Neural cell (in vitro differentiated cells): ENCODE data around the gene SIVA1.

Source experiments
- EP300 ChIP-seq: fragments of 450-650 bp; conservative IDR thresholded peaks from 2 replicates; pipeline ENCODE4 v1.6.1; 2014; ENCODE audit warnings: antibody characterized with exemption, mild to moderate bottlenecking, moderate library complexity; ENCODE audit not compliant: poor library complexity, severe bottlenecking
- EZH2 ChIP-seq: fragments of 200-600, 300-800 bp; shearing (Covaris generic), sonication (generic); IDR thresholded peaks from 2 replicates; pipeline ENCODE4 v1.6.1; 2014; ENCODE audit warnings: antibody characterized with exemption, low read length, borderline replicate concordance, mild to moderate bottlenecking; ENCODE audit not compliant: insufficient read depth, poor library complexity, severe bottlenecking
- TF ChIP-seq, protein P1 (sequence below): IDR thresholded peaks from 2 replicates; pipeline ENCODE4 v1.6.1; 2012; ENCODE audit warnings: borderline replicate concordance
- TF ChIP-seq, protein P2 (sequence below): fragments of 450-650 bp; IDR thresholded peaks from 2 replicates; pipeline ENCODE4 v1.5.1; 2014; ENCODE audit warnings: antibody characterized with exemption, mild to moderate bottlenecking, moderate library complexity; ENCODE audit not compliant: poor library complexity, severe bottlenecking

DNA sequence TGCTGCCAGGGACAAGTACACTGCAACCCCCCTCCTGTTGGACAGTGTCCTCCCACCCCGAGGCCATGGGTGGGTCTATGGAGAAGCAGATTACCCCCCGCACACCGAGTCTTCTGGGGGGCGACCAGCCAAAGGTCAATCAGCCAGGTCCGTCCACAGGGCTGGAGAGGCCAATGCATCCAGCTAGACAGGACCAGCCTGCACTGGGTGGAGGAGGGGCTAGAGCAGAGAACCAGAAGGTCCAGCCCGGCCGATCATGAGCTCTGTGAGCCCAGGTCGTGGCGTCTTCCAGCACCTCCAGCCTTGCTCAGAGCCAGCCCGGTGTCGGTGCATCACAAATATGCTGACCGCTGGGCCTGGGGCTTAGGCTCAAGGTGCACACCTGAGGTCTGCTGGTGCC, 37.1 kb upstream of the SIVA1 start:
- no peak for TF ChIP-seq EP300
- TF ChIP-seq, protein P1, sequence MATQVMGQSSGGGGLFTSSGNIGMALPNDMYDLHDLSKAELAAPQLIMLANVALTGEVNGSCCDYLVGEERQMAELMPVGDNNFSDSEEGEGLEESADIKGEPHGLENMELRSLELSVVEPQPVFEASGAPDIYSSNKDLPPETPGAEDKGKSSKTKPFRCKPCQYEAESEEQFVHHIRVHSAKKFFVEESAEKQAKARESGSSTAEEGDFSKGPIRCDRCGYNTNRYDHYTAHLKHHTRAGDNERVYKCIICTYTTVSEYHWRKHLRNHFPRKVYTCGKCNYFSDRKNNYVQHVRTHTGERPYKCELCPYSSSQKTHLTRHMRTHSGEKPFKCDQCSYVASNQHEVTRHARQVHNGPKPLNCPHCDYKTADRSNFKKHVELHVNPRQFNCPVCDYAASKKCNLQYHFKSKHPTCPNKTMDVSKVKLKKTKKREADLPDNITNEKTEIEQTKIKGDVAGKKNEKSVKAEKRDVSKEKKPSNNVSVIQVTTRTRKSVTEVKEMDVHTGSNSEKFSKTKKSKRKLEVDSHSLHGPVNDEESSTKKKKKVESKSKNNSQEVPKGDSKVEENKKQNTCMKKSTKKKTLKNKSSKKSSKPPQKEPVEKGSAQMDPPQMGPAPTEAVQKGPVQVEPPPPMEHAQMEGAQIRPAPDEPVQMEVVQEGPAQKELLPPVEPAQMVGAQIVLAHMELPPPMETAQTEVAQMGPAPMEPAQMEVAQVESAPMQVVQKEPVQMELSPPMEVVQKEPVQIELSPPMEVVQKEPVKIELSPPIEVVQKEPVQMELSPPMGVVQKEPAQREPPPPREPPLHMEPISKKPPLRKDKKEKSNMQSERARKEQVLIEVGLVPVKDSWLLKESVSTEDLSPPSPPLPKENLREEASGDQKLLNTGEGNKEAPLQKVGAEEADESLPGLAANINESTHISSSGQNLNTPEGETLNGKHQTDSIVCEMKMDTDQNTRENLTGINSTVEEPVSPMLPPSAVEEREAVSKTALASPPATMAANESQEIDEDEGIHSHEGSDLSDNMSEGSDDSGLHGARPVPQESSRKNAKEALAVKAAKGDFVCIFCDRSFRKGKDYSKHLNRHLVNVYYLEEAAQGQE, result no peak
- TF ChIP-seq EZH2, result no peak
- TF ChIP-seq, protein P2, sequence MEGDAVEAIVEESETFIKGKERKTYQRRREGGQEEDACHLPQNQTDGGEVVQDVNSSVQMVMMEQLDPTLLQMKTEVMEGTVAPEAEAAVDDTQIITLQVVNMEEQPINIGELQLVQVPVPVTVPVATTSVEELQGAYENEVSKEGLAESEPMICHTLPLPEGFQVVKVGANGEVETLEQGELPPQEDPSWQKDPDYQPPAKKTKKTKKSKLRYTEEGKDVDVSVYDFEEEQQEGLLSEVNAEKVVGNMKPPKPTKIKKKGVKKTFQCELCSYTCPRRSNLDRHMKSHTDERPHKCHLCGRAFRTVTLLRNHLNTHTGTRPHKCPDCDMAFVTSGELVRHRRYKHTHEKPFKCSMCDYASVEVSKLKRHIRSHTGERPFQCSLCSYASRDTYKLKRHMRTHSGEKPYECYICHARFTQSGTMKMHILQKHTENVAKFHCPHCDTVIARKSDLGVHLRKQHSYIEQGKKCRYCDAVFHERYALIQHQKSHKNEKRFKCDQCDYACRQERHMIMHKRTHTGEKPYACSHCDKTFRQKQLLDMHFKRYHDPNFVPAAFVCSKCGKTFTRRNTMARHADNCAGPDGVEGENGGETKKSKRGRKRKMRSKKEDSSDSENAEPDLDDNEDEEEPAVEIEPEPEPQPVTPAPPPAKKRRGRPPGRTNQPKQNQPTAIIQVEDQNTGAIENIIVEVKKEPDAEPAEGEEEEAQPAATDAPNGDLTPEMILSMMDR, result no peak
